HG03342 (cell line): ENCODE measurements around the gene IQSEC1.

Experiments used
- ATAC-seq: cut with Tn5 transposase; IDR thresholded peaks from one replicate; pipeline ENCODE4 v1.9.1; 2021; ENCODE audit warnings: mild to moderate bottlenecking, moderate library complexity; ENCODE audit not compliant: unreplicated experiment

IQSEC1 gene

DNA sequence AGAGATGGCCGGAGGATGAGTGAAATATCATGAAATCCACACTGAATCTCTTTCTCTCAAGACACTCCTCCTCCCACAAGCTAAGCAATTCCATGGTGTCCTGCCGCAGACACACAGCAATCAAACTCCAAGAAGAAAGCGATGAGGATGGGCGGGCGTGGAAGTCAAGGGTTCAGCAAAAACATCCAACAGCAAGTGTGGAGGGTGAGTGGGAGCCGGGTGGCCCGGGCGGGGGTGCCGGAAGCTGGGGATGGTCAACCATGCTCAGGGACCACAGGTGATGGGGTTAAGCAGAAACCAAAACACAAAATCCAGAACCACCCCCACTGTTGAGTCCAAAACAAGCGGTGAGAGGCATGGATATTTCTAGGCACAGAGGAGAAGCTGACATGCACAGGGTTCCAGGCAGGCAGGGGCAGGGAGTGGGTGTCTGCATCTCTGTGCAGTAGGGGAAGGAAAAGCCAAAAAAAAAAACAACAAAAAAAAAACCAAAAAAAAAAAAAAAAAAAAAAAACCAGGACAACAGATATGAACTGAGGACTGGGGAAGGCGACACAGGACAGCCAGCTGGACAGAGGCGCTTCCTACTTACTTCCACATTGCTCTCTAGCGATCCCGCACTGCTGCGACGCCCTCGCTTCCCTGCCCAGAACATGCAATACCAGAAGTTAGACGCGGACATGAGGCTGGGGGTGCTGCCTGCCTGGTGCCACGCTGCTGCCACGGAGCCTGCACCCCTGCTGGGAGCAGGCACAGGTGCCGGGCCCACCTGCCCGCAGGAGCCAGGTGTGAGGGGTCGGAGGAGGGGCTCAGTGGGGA, 170.8 kb downstream of the IQSEC1 start:
- no peak for ATAC-seq

DNA sequence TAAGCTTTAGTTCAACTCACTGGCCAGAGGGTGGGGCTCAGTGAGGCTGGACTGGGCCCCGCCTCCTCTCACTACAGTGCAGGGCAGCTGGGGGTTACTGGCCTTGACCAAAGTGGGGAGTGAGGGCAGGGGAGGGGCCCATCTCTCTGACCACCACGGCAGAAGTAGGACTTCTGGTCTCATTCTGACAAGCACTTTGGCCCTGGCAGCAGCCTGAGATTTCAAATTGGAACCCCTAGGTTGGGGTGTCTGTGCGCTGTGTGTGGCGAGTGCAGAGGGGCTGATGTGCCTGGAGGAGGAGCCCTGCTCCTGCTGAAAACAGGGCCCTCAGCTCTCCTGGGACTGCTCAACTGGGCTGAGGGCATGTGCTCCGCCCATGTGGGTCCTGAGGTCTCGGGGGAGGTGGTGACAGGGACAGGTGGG, 171.6 kb downstream of the IQSEC1 start:
- ATAC-seq = no peak

DNA sequence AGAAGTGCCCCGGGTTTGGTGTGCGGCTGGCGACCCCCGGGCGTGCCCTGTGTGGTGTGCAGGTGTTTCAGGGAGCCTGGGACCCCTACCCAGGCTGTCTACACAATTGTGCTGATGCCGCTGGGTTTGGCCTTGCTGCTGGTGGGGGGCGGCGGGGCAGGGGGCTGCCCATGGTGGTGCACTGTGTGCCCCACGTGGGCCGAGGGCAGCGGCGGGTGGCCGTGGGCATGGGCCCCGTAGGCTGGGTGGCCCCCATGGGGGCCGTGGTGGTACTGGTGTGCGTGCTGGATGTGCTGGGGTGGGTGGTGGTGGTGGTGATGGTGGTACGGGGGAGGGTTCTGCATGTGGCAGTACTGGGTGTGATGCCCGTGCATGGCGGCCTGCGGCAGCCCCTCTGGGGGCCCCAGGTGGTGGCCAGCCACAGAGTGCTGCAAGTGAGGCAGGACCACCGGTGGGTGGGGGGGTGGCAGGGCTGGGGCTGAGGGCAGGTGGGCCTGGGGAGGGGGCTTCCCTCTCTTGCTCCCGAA, 172.3 kb downstream of the IQSEC1 start:
- no peak for ATAC-seq

DNA sequence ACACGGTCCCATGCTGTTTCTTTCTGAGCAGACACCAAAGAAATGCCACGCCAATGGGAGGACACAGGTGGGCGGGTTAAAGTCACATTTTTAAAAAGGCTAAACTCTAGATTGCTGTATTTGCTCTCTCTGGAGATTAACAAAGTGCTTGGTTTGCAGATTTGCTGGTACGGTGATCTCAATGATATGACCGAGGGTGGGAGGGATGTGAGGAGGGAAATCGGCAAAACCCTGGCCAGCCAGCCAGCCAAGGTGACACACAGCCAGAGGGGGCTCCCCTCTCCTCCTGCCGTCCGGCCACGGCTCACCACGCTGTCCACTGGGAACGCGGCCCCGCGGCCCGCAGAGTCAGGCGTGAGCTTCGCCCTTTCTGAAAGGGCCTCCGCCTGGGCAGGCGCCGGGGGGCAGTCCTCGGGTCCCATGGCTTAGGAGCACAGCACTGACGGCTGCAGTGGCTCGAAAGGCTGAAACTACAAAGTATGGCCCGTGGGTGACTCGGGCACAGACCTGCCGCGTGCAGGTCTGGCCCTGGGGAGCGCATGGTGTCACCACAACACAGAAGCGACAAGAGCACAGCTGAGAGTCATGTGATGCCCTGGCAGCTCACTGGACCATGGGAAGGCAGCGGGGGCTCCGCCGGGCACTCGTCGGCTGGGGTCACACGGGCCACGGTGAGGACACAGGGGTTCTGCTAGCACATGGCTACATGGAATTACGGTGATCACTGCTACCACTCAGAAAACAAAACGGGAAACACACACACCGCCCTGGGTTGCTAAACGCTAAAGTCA, 174.1 kb downstream of the IQSEC1 start:
- ATAC-seq = no peak

- no peak for ATAC-seq
These were observed 174.8 kb downstream of the IQSEC1 start for GRCh38 chr3:12898290-12898964.

- no peak for ATAC-seq
These were observed 175.6 kb downstream of the IQSEC1 start for GRCh38 chr3:12897381-12898289.

DNA sequence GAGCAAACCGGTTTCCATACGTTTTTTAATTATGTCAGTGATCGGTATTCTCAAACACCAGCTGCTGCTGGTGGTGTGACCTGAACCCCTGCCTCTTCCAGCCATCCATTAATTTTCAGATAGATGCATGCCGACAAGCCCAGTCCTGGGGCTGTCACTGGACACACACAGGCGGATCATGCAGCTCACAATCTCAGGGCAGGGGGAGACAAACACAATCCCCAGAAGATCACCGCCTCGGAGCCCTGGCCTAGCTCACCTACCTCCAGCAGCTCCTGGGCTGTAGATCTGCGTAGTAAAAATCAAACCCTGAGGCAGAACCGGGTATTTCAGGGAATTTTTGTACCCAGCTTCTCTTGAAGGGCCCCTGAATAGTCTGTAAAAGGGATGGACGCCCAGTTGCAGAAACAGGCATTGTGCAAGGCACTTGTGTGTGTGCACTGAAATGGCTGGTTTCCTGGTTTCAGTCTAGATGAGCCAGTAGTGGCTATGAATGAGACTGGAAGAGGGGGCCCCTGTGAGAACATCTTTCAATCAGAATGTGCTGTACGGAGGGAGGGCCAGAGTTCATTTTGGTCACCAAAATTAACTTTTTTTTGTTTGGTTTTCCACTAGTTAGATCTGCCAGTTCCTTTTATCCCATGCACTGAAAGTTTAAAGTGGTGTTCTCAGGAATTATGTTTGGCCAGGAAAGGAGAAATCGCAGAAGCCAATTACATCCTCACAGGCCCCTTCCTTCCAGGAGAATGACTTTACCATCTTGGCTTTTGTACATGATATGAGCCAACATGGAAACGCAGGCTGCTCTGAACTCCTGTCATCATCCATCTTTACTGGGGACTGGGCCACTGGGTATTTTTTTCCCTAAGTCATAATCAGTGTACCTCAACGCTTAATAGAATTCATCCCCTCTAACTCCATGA, 176.9 kb downstream of the IQSEC1 start:
- ATAC-seq = no peak

- ATAC-seq = no peak
These were observed 177.7 kb downstream of the IQSEC1 start for GRCh38 chr3:12895391-12896062.

DNA sequence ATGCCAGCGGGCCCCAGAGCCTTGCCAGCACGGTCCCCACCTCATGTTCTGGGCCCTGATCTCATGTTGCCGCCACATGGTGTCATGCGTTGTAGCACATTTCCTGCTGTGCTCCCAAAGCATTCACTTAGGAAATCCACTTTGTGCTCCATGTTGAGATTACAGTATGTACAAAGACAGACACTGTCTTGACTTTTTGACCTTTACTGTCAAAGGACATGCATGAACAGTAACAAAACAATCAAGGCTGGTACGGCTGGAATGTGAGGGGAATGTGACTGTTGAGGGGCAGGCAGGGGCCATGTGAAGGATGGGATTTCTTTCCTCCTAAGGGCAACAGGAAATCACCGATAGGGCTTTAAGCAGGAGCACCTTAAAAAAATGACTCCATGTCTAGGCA, 178.6 kb downstream of the IQSEC1 start:
- ATAC-seq = no peak

DNA sequence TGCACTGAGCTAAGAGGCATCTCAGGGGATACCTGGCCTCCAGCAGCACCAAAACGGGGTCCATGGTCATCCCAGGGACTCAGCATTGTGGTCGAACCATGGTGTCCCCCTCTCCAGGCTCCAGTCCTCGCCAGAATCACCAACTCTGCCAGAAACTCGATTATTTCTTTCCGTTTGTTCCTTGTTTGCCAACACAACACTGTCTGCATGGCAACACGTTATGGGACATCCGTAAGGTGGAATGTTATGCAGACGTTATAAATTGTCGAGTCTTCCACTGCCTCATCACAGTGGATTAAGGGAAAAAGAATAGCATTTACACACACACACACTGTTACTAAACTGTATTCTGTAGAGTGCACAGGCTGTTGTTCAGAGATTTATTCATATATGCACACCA, 179.4 kb downstream of the IQSEC1 start:
- no peak for ATAC-seq

DNA sequence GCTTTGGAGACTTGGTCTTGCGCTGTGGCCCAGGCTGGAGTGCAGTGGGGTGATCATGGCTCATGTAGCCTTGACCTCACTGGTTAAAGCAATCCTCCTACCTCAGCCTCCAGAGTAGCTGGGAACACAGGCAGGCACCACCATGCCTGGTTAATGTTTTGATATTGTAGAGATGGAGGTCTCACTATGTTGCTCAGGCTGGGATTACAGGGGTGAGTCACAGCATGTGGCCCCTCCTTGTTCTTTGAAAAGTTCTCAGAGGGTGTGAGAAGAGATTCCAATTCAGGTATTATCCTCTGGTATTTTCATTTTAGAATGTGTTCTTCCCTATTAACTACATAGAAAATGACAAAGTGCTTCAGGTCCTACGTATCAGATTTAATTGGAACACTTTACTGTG, 180.0 kb downstream of the IQSEC1 start:
- ATAC-seq = no peak

DNA sequence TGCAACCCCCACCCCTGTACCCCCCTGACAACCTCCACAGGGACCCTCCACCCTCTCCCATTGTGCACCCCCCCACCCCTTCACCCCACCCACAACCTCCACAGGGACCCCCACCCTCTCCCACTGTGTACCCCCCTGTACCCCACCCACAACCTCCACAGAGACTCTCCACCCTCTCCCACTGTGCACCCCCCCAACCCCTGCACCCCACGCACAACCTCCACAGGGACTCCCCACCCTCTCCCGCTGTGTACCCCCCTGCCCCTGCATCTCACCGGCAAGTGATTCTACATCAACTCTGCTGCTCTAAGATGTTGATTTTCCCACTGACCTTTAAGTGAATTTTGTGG, 180.4 kb downstream of the IQSEC1 start:
- ATAC-seq = no peak

- no peak for ATAC-seq
These were observed 181.0 kb downstream of the IQSEC1 start for GRCh38 chr3:12891985-12892839.

DNA sequence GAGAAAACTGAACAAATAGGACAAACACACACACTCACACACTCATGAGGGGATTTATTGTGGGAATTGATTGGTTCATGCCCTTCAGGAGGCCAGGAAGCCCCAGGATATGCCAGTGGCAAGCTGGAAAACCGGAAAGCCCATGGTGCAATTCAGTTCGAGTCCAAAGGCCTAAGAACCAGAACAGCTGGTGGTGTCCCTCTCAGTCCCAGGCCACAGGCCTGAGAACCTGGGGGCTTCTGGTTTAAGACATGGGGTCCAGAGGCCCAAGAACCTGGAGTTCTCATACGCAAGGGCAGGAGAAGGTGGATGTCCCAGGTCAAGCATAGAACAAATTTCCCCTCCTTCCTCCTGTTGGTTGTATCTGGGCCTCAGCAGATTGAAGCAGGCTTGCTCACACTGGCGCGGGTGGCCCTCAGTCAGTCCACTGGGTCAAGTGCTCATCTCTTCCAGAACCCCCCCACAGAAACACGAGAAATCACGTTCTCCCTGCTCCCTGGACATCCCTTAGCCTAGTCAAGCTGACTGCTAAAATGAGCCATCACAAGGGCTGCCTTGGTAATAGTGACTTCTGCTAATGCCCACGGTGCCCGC, 181.7 kb downstream of the IQSEC1 start:
- ATAC-seq = no peak

DNA sequence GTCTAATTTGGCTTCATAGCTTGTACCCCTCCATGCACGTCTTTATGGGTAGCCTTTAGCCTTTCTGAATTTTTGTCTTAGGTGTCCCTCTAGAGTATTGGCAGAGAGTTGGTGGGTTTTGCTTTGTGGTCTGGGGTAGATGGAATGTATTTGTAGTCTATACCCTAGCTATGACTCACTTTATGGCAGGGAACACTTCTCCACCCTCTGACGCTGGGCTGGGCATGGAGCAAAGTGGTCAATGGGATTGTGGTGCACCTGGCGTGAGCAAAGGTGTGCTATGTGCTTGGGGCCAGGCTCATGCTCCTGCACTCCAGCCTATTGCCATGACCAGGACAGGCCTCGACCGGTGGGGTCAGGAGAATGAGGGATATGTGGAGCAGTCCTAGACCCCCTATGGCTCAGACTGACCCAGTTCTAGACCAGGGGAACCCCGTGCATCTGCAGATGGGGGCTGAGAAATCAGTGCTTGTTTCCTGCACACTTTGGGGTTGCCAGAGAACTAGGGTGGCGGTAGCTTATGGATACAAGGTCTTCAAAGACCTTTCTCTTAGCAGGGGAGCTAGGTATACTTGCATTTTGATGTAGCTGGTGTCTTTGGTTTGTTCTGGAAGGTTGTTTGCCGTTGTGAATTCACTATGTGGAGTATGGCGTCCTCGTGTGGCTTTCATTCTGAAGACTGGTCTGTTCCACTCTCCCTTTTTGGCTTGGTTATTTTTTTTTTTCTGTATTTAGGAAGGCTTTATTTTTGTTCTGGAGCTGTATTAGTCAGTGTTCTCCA, 182.4 kb downstream of the IQSEC1 start:
- ATAC-seq = no peak

GRCh38 chr3:12886736-12887135, 186.5 kb downstream of the IQSEC1 start:
- ATAC-seq = no peak
